Duodenal mucosa (tissue), 2 donors: Measurements from ENCODE around the gene SLC5A9.
"Not testable (repeated sequence)": the region's sequence is repeated elsewhere in the genome, so short reads cannot be mapped to it uniquely, and the experiment has no call there.

Experiments used
- H3K27ac ChIP-seq: one replicate; pipeline ENCODE4 v1.7.0; 2013; ENCODE audit warnings: low read depth, low read length
- H3K27me3 ChIP-seq, 2 donors: one replicate each; pipeline ENCODE4 v1.7.0; 2013; ENCODE audit warnings: low read length in 2 of 2, control low read depth in 1 of 2; ENCODE audit not compliant: insufficient read depth in 2 of 2, control insufficient read depth in 1 of 2
- H3K36me3 ChIP-seq, 2 donors: one replicate each; pipeline ENCODE4 v1.7.0; 2013; ENCODE audit warnings: low read length in 2 of 2, control low read depth in 1 of 2; ENCODE audit not compliant: insufficient read depth in 2 of 2, control insufficient read depth in 1 of 2
- H3K4me1 ChIP-seq, 2 donors: one replicate each; pipeline ENCODE4 v1.7.0; 2013; ENCODE audit warnings: low read length in 2 of 2, control low read depth in 1 of 2; ENCODE audit not compliant: insufficient read depth in 2 of 2, control insufficient read depth in 1 of 2
- H3K4me3 ChIP-seq, 2 donors: one replicate each; pipeline ENCODE4 v1.7.0; 2013; ENCODE audit warnings: low read length in 2 of 2, low read depth in 1 of 2
- H3K9ac ChIP-seq, 2 donors: one replicate each; pipeline ENCODE4 v1.7.0; 2013; ENCODE audit warnings: low read length in 2 of 2, low read depth in 1 of 2
- H3K9me3 ChIP-seq, 2 donors: one replicate each; pipeline ENCODE4 v1.7.0; 2013; ENCODE audit warnings: low read length in 2 of 2, control low read depth in 1 of 2; ENCODE audit not compliant: control insufficient read depth in 1 of 2

Gene SLC5A9

DNA sequence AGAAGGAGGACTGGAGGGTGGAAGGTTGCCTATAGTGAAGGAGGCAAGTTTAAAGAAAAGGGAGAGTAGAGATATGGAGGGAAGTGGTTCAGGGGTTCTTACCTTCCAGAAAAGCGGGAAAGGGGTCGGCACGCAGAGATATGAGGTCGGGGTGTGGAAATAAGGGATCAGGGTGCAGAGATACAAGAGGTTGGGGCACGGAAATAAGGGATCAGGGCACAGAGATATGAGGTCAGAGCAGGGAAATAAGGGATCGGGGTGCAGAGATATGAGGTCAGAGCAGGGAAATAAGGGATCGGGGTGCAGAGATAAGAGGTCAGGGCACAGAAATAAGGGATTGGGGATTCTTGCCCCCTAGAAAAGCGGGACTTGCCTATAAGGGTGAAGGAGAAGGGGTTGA is 9.1 kb upstream of the SLC5A9 start:
- H3K4me3 ChIP-seq, H3K27ac ChIP-seq, H3K36me3 ChIP-seq, H3K9ac ChIP-seq, H3K27me3 ChIP-seq, H3K9me3 ChIP-seq, H3K4me1 ChIP-seq: not testable (repeated sequence)

DNA sequence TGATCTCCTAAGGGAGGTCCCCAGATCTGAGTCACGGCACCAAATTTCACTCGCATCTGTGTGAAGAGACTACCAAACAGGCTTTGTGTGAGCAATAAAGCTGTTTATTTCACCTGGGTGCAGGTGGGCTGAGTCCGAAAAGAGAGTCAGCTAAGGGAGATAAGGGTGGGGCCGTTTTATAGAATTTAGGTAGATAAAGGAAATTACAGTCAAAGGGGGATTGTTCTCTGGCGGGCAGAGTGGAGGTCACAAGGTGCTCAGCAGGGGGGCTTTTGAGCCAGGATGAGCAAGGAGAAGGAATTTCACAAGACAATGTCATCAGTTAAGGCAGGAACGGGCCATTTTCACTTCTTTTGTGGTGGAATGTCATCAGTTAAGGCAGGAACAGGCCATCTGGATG is 8.2 kb upstream of the SLC5A9 start:
- not testable (repeated sequence) for H3K9me3 ChIP-seq, H3K9ac ChIP-seq, H3K4me3 ChIP-seq, H3K36me3 ChIP-seq, H3K27ac ChIP-seq, H3K4me1 ChIP-seq, H3K27me3 ChIP-seq

DNA sequence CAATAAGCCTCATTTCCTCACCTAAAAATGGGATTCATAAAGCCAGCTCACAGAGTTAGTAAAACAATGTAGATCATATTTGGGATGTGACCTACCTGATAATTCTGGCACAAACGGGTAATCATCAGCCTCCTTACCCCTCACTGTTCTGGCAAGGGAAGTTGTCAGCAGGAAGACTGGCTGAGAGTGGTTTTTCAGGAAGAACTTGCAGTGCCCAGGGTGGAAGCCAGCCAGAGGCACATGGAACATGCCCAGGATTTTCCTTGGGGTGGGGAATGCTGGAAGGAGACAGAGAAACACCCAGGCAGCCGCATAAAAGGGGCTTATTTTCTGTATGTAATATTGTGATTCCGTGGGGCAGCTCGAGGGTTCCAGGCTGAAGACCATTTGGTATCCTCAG is 7.7 kb upstream of the SLC5A9 start:
- peak overlapping the region; percentile 11 for H3K27ac ChIP-seq
- H3K36me3 ChIP-seq = no peaks in the 10 kb centered on the region
- no peak overlapping the region for H3K9ac ChIP-seq
- no peak overlapping the region for H3K4me3 ChIP-seq
- H3K9me3 ChIP-seq = no peaks in the 10 kb centered on the region
- H3K4me1 ChIP-seq = no peaks in the 10 kb centered on the region
- H3K27me3 ChIP-seq = no peaks in the 10 kb centered on the region

DNA sequence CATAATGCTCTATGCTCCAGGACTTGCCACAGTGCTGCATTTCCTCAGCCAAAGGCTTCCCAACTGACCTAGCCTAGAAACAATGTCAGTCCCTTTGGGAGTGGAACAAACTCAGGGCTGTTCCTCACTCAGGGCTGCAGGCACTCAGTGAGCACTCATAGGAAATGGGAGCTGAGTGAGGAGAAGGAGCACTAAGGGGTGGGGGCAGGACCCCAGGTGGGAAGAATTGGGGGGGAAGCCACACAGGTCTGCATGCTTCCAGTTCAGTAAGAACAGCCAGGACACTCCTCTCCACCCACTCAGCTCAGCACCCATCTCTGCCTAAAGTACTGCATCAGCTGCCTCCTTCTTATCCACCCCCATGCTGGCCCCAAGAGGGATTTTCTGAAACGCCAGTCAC is 7.3 kb upstream of the SLC5A9 start:
- Histone ChIP-seq H3K27ac (peak overlapping the region; percentile 11), H3K27me3 (no peaks in the 10 kb centered on the region), H3K4me3 (no peak overlapping the region), H3K9ac (no peak overlapping the region), H3K9me3 (no peaks in the 10 kb centered on the region), H3K4me1 (no peaks in the 10 kb centered on the region), H3K36me3 (no peaks in the 10 kb centered on the region)

DNA sequence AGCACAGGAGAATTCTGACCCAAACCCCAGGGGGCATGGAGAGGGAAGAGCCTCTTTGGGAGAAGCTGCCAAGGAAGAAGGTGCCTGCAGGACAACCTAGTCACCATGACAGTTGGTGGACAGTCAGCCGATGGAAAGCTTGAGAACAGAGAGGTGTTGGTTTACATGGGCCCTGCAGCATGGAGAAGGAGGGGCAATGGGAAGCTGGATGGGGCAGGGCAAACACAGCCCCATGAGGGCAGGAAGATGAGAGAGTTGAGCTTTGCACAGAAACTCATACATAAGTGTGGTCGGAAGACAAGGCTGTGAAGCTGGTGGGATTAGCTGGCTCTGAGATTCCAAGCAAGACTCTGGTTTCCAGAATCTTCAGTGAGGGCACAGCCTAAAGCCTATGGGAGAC is 6.6 kb upstream of the SLC5A9 start:
- no peaks in the 10 kb centered on the region for H3K27me3 ChIP-seq
- no peaks in the 10 kb centered on the region for H3K36me3 ChIP-seq
- no peak overlapping the region for H3K4me3 ChIP-seq
- no peak overlapping the region for H3K9ac ChIP-seq
- no peaks in the 10 kb centered on the region for H3K4me1 ChIP-seq
- no peak overlapping the region for H3K27ac ChIP-seq
- no peaks in the 10 kb centered on the region for H3K9me3 ChIP-seq

DNA sequence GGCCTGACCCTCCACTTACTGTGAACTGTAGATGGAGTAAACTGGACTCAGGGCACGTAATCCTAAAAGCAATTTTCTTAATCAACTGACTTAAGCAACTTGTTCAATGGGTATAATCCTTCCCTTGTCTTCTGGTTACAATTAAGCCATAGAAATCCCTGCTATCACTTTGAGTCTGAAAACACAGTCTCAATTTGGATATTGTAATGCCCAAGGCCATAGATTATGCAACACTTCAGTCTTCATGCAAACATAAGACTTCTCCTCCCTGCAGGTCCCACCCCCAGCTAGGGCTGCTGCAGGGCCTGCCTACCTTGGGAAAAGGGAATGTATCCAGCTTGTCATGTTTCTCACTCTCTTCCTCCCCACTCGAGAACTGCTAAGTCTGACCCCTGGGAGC is 6.2 kb upstream of the SLC5A9 start:
- H3K4me3 ChIP-seq = no peak overlapping the region
- H3K27me3 ChIP-seq = no peaks in the 10 kb centered on the region
- no peaks in the 10 kb centered on the region for H3K4me1 ChIP-seq
- H3K9ac ChIP-seq = no peak overlapping the region
- no peaks in the 10 kb centered on the region for H3K9me3 ChIP-seq
- H3K27ac ChIP-seq = no peak overlapping the region
- H3K36me3 ChIP-seq = no peaks in the 10 kb centered on the region

DNA sequence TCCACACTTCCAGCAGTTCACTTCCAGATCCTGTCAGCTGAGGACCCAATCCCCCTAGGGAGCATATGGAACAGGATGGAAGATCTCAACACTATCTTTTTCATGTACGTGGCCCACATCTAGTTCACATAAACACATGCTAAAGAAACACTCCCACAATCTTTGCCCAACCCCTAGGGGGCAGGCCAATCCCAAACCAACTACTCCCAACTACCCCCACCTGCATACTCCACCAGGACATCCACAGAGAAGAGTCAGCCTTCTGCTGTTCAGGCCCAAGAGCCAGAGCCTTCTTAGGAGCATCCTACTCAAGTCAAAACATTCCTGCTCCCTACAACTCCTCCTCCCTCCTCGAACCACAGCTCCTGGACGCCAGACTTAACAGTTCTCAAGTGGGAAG is 5.6 kb upstream of the SLC5A9 start:
- H3K9ac ChIP-seq = no peak overlapping the region
- H3K4me1 ChIP-seq = peaks cover 5 to 6% of the 10 kb centered on the region in 2 donors
- H3K9me3 ChIP-seq = no peaks in the 10 kb centered on the region
- no peaks in the 10 kb centered on the region for H3K27me3 ChIP-seq
- H3K4me3 ChIP-seq = no peak overlapping the region
- H3K36me3 ChIP-seq = no peaks in the 10 kb centered on the region
- H3K27ac ChIP-seq = no peak overlapping the region

DNA sequence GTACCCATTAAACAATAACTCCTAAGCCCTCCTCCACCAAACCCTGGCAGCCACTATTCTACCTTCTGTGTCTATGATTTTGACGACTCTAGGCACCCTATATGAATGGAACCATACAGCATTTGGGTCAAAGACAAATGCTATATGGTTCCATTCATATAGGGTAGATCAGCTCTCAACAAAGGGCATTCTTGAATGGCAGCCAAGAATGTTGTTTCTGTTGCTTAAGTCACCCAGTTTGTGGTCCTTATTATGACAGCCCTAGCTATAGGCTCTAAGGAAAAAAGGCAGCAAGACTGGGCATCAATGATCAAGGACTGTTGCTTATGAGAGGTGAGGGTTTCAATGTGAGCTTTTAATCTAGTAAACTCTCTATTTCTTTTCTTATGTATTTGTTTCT is 4.7 kb upstream of the SLC5A9 start:
- Histone ChIP-seq H3K36me3 (no peaks in the 10 kb centered on the region), H3K4me3 (no peak overlapping the region), H3K9me3 (no peaks in the 10 kb centered on the region), H3K9ac (no peak overlapping the region), H3K4me1 (peaks cover 13 to 14% of the 10 kb centered on the region in 2 donors), H3K27ac (no peak overlapping the region), H3K27me3 (no peaks in the 10 kb centered on the region)

- no peaks in the 10 kb centered on the region for H3K9me3 ChIP-seq
- no peak overlapping the region for H3K4me3 ChIP-seq
- peaks cover 30 to 32% of the 10 kb centered on the region in 2 donors for H3K4me1 ChIP-seq
- H3K36me3 ChIP-seq = no peaks in the 10 kb centered on the region
- H3K27me3 ChIP-seq = no peaks in the 10 kb centered on the region
- H3K9ac ChIP-seq = no peak overlapping the region
- H3K27ac ChIP-seq = no peak overlapping the region
Observed at GRCh38 chr1:48219803-48220202, 2.7 kb upstream of the SLC5A9 start.

DNA sequence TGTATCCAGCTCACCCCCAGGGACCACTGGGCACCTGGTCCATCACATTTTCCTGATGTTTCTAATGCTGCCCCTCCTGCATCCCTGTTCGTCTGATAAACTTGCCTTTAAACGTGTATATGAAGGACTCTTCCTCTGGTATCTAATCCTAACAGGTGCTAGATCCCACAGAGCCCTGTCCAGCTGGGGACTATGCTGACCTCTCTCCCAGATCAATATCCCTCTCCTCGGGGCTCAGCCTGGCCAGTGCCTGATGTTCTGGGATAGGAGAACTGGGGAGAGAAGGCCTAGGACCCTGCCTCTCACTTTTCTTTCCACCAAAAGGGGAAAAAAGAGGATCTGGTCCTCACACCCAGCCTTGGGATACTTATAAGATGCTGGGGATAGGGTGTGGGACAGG is 1.4 kb upstream of the SLC5A9 start:
- Histone ChIP-seq H3K9ac (no peak overlapping the region), H3K9me3 (no peaks in the 10 kb centered on the region), H3K4me1 (peaks cover 30 to 32% of the 10 kb centered on the region in 2 donors), H3K36me3 (peaks cover 0 to 9% of the 10 kb centered on the region in 2 donors), H3K27me3 (no peaks in the 10 kb centered on the region), H3K4me3 (no peak overlapping the region), H3K27ac (no peak overlapping the region)

DNA sequence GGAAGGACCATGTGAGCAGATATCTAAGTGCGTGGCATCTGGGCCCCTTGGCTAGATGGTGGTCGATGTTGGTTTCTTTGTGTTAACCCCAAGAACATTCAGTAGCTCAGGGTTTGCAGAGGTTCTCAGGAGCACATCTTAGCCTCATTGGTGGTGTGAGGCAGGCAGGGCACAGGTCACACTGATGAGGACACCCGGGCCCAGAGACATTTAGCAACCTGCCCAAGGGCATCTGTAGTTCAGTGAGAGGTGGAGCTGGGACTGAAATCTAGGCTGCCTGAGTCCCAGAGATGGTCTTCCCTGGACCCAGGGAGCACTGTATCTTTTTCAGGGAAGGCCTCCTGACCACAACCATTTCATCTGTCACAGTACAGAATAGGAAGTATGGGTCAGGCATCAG is 859 bp upstream of the SLC5A9 start:
- Histone ChIP-seq H3K9ac (no peak overlapping the region), H3K9me3 (no peaks in the 10 kb centered on the region)

More for the DNA sequence above, 859 bp upstream of the SLC5A9 start:
- no peak overlapping the region for H3K27ac ChIP-seq
- no peak overlapping the region for H3K4me3 ChIP-seq
- no peaks in the 10 kb centered on the region for H3K27me3 ChIP-seq
- peaks cover 0 to 9% of the 10 kb centered on the region in 2 donors for H3K36me3 ChIP-seq
- peaks cover 30 to 32% of the 10 kb centered on the region in 2 donors for H3K4me1 ChIP-seq
